ENCODE results near the gene ADGRG1. TPM values are rescaled to one million over a fixed set of nuclear protein-coding genes. Genes with fewer than 3 reads are reported as not detected.

The ADGRG1 gene
- total RNA-seq, 1 donor from 2014 or later = 97.7 TPM

- H3K27me3 ChIP-seq = no peaks in the 10 kb centered on the region
- H3K4me3 ChIP-seq = no peak overlapping the region
- no peaks in the 10 kb centered on the region for H3K36me3 ChIP-seq
- H3K9me3 ChIP-seq = no peaks in the 10 kb centered on the region
- H3K4me1 ChIP-seq = no peaks in the 10 kb centered on the region
- no peak overlapping the region for H3K27ac ChIP-seq
- intact Hi-C loops (cut with DNase I) = no loop called here
- TF ChIP-seq, protein P1, sequence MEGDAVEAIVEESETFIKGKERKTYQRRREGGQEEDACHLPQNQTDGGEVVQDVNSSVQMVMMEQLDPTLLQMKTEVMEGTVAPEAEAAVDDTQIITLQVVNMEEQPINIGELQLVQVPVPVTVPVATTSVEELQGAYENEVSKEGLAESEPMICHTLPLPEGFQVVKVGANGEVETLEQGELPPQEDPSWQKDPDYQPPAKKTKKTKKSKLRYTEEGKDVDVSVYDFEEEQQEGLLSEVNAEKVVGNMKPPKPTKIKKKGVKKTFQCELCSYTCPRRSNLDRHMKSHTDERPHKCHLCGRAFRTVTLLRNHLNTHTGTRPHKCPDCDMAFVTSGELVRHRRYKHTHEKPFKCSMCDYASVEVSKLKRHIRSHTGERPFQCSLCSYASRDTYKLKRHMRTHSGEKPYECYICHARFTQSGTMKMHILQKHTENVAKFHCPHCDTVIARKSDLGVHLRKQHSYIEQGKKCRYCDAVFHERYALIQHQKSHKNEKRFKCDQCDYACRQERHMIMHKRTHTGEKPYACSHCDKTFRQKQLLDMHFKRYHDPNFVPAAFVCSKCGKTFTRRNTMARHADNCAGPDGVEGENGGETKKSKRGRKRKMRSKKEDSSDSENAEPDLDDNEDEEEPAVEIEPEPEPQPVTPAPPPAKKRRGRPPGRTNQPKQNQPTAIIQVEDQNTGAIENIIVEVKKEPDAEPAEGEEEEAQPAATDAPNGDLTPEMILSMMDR (IDR thresholded peaks at IDR 0.05) = no peak
- no peak for TF ChIP-seq POLR2A (IDR thresholded peaks at IDR 0.05)
- no peak for TF ChIP-seq POLR2AphosphoS5 (IDR thresholded peaks at IDR 0.05; ENCODE audit: insufficient read depth in 1 of 2, low read depth in 1 of 2)
- DNase-seq (ENCODE audit: extremely low spot score in 2 of 2) = no peak
Observed at GRCh38 chr16:57677622-57678369, 49.4 kb downstream of the ADGRG1 start.

DNA sequence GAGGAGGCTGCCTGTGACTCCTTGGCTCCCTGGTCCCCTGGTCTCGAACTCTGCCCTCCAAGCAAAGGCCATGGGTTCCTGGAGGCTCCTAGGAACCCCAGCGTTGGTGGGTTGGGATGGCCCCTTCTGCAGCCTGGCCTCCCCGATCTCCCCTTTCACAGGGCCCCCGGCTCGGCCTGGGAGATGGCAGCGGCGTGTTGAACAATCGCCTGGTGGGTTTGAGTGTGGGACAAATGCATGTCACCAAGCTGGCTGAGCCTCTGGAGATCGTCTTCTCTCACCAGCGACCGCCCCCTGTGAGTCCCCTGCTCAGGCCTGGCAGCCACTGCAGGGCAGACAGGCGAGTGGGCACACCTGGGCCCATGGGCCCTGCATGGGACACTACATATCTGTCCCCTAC lies 50.6 kb downstream of the ADGRG1 start:
- H3K4me1 ChIP-seq = no peaks in the 10 kb centered on the region
- H3K4me3 ChIP-seq = no peak overlapping the region
- H3K27ac ChIP-seq = no peak overlapping the region
- H3K36me3 ChIP-seq = no peaks in the 10 kb centered on the region
- H3K9me3 ChIP-seq = no peaks in the 10 kb centered on the region
- intact Hi-C loops (cut with DNase I) = no loop called here
- TF ChIP-seq POLR2AphosphoS5 (IDR thresholded peaks at IDR 0.05; ENCODE audit: insufficient read depth in 1 of 2, low read depth in 1 of 2) = no peak
- TF ChIP-seq, protein P1 (IDR thresholded peaks at IDR 0.05) = no peak
- no peaks in the 10 kb centered on the region for H3K27me3 ChIP-seq
- DNase-seq (ENCODE audit: extremely low spot score in 2 of 2) = no peak

DNA sequence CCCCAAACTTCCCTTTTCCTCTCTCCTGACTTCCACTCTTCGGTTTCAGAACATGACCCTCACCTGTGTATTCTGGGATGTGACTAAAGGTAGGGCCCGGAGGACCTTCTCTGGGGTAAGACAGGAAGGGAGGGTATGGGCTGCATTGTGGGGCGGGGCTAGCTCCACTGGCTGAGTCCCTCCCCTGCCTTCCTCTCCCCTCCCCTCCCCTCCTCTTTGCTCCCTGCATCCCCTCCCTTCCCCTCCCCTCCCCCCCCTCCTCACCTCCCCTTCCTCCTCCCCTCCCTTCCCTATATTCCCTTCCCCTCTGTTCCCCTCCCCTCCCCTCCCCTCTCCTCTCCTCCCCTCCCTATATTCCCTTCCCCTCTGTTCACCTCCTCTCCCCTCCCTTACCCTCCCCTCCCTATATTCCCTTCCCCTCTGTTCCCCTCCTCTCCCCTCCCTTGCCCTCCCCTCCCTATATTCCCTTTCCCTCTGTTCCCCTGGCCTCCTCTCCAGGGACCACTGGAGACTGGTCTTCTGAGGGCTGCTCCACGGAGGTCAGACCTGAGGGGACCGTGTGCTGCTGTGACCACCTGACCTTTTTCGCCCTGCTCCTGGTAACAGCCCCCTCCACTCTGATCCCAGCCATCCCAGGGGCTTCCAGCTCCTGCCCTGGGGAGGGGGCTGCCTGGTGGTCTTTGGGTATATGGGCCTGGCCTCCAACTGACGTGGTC lies 51.5 kb downstream of the ADGRG1 start:
- intact Hi-C loops (cut with DNase I) = no loop called here

GRCh38 chr16:57680842-57681375 lies 52.5 kb downstream of the ADGRG1 start:
- Histone ChIP-seq H3K27ac (no peak overlapping the region), H3K27me3 (no peaks in the 10 kb centered on the region), H3K9me3 (no peaks in the 10 kb centered on the region), H3K4me3 (no peak overlapping the region), H3K36me3 (no peaks in the 10 kb centered on the region), H3K4me1 (no peaks in the 10 kb centered on the region)
- TF ChIP-seq POLR2AphosphoS5 (IDR thresholded peaks at IDR 0.05; ENCODE audit: insufficient read depth in 1 of 2, low read depth in 1 of 2) (no peak), POLR2A (IDR thresholded peaks at IDR 0.05) (no peak)
- no peak for DNase-seq (ENCODE audit: extremely low spot score in 2 of 2)
- intact Hi-C loops (cut with DNase I) = no loop called here

More for the DNA sequence above, 51.5 kb downstream of the ADGRG1 start:
- TF ChIP-seq, protein P1 (IDR thresholded peaks at IDR 0.05) = no peak
- TF ChIP-seq POLR2A (IDR thresholded peaks at IDR 0.05) = no peak
- TF ChIP-seq POLR2AphosphoS5 (IDR thresholded peaks at IDR 0.05; ENCODE audit: insufficient read depth in 1 of 2, low read depth in 1 of 2) = no peak
- no peaks in the 10 kb centered on the region for H3K27me3 ChIP-seq
- no peak overlapping the region for H3K27ac ChIP-seq
- DNase-seq (ENCODE audit: extremely low spot score in 2 of 2) = no peak
- H3K4me3 ChIP-seq = no peak overlapping the region
- H3K36me3 ChIP-seq = no peaks in the 10 kb centered on the region
- no peaks in the 10 kb centered on the region for H3K4me1 ChIP-seq
- no peaks in the 10 kb centered on the region for H3K9me3 ChIP-seq

DNA sequence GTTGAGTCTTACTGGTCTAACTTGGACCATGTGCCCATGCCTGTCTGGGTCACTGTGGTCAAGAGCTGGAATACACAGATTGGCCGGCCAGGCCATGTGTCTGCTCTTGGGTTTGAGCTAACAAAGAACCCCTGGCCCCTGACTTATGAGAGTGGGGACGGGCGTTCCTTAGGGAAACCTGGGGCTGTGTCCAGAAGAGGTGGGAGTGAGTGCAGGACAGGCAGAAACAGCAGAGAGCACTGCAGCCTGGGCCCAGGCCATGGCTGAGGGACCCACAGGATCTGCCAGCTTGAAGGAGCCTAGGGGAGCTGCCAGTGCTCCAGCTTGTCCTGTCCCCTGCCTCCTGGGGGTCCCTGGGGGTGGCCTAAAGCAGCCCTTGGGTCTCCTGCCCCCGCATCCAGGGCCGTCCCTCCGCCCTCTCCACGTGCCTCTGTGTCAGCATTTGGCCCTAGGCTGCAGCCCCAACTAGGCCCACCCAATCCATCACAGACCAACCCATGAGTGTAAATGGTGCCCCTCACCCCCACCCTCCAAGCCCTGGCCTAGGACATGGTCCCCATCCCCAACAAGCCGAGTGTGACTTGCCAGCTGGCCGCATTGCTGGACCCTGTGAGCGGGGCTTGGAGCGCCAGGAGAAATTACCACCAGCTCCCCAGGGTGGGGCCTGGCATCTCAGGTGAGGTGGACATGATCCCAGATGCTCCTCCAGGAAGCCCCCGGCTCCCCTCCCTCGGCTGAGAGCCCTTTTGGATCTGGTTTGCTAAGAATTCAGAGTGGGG lies 53.7 kb downstream of the ADGRG1 start:
- TF ChIP-seq, protein P1 (IDR thresholded peaks at IDR 0.05) = no peak
- TF ChIP-seq POLR2AphosphoS5 (IDR thresholded peaks at IDR 0.05; ENCODE audit: insufficient read depth in 1 of 2, low read depth in 1 of 2) (no peak), POLR2A (IDR thresholded peaks at IDR 0.05) (no peak)
- H3K27ac ChIP-seq = no peak overlapping the region

More for the DNA sequence above, 53.7 kb downstream of the ADGRG1 start:
- Histone ChIP-seq H3K9me3 (no peaks in the 10 kb centered on the region), H3K4me3 (no peak overlapping the region), H3K4me1 (no peaks in the 10 kb centered on the region), H3K27me3 (no peaks in the 10 kb centered on the region), H3K36me3 (no peaks in the 10 kb centered on the region)
- intact Hi-C loops (cut with DNase I) = no loop called here
- DNase-seq (ENCODE audit: extremely low spot score in 2 of 2) = no peak

All from vagina (tissue), 2 donors.